SK-N-MC (cell line): ENCODE results near the gene GJA4.

ENCODE experiments used
- EZH2 ChIP-seq: fragments of 200-600 bp; sonication (generic); IDR thresholded peaks from one replicate; pipeline ENCODE4 v1.6.1; 2017; ENCODE audit warnings: antibody characterized with exemption
- POLR2AphosphoS5 ChIP-seq: IDR thresholded peaks from 2 replicates; pipeline ENCODE4 v1.6.1; 2012; ENCODE audit warnings: mild to moderate bottlenecking, low read depth, low read length, borderline replicate concordance

GRCh38 chr1:34747638-34747941 is 45.2 kb upstream of the GJA4 start:
- no peak for TF ChIP-seq POLR2AphosphoS5
- no peak for TF ChIP-seq EZH2
